T-helper 17 cell (primary cell): ENCODE measurements around the gene PDGFRB. TPM values are rescaled to one million over a fixed set of nuclear protein-coding genes. Genes with fewer than 3 reads are reported as not detected.

Source experiments
- ATAC-seq: fragments of 150-1000 bp; cut with Tn5 transposase; 2 replicates; pipeline ENCODE4 v1.10.0; 2021; ENCODE audit warnings: mild to moderate bottlenecking, moderate library complexity
- DNase-seq, 3 donors: peaks; one replicate each; pipeline versions ENCODE4 v3.0.0 to v3.0.0-alpha.2; 2020 to 2021
- H3K9me3 ChIP-seq: one replicate; pipeline ENCODE4 v1.7.0; 2013; ENCODE audit warnings: low read length, mild to moderate bottlenecking; ENCODE audit not compliant: control insufficient read depth, poor library complexity, severe bottlenecking
- H3K27ac Mint-ChIP-seq: one replicate; pipeline ENCODE4 v1.8.0; 2022; ENCODE audit warnings: mild to moderate bottlenecking, moderate library complexity, mixed read lengths
- H3K27me3 Mint-ChIP-seq: one replicate; pipeline ENCODE4 v1.8.0; 2022; ENCODE audit warnings: mixed read lengths
- H3K36me3 Mint-ChIP-seq: one replicate; pipeline ENCODE4 v1.8.0; 2022; ENCODE audit warnings: low read depth, mixed read lengths
- H3K4me1 Mint-ChIP-seq: one replicate; pipeline ENCODE4 v1.8.0; 2022; ENCODE audit warnings: mild to moderate bottlenecking, mixed read lengths
- H3K4me3 Mint-ChIP-seq: one replicate; pipeline ENCODE4 v1.8.0; 2022; ENCODE audit warnings: mild to moderate bottlenecking, moderate library complexity, mixed read lengths
- total RNA-seq, 4 donors: library from RNA in 2 of 4; stranded (reverse) in 2 of 4; gene quantifications; one replicate each; pipeline ENCODE4 v1.2.3 and lab custom pipeline; 2022 to 2026

The PDGFRB gene
- total RNA-seq, 2 donors from 2014 or later: 0.57 TPM; not detected in 1

DNA sequence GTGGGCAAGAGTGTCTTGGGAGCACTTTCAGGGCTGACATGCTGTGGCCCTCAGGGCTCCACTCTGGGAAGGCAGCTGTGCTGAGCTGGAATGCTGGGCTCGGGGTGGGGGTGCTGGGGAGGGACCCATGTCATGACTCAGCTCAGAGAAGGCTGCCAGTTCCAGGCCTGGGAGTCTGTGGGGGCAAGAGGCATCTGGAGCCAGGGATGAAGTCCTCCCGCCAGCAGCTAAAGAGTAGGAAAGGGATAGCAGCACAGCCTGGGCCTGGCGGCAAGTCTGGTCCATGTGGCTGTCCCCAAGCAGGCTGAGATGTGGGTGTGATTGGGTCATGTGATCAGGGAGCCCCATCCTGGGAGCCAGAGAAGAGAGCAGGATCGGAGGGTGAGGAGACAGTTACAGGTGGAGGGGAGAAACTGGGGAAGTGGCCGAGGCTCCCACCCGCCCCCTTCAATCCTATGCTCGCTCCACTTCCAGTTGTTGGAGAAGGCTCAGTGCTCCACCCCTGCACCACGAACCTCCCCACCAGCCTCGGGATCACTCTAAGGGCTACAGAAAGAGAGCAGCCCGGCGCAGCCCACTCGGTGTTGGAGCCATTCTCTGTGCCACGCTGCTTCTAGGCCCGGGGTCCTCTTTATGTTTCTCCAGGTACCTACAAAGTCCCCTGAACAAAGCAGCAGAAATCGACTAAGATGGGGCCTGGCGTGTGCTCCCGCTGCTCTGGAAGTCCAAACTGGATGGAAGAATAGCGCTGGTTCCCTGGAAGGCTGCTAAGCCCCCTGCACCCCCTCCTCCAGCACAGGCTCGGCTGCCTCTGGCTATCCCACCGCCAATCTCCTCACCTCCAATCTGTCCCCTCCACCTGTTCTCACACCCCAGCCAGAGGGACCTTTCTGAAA, 12.0 kb downstream of the PDGFRB start:
- Mint-ChIP-seq H3K27ac (no peak overlapping the region), H3K4me1 (peaks cover 4% of the 10 kb centered on the region)
- no peak for ATAC-seq

GRCh38 chr5:150142959-150143349, 12.7 kb downstream of the PDGFRB start:
- no peak for DNase-seq
- no peak overlapping the region for H3K27ac Mint-ChIP-seq

More for the DNA sequence above, 12.0 kb downstream of the PDGFRB start:
- H3K27me3 Mint-ChIP-seq: peaks cover 16% of the 10 kb centered on the region
- no peaks in the 10 kb centered on the region for H3K9me3 ChIP-seq
- no peak overlapping the region for H3K4me3 Mint-ChIP-seq
- DNase-seq: no peak
- peaks cover 2% of the 10 kb centered on the region for H3K36me3 Mint-ChIP-seq

DNA sequence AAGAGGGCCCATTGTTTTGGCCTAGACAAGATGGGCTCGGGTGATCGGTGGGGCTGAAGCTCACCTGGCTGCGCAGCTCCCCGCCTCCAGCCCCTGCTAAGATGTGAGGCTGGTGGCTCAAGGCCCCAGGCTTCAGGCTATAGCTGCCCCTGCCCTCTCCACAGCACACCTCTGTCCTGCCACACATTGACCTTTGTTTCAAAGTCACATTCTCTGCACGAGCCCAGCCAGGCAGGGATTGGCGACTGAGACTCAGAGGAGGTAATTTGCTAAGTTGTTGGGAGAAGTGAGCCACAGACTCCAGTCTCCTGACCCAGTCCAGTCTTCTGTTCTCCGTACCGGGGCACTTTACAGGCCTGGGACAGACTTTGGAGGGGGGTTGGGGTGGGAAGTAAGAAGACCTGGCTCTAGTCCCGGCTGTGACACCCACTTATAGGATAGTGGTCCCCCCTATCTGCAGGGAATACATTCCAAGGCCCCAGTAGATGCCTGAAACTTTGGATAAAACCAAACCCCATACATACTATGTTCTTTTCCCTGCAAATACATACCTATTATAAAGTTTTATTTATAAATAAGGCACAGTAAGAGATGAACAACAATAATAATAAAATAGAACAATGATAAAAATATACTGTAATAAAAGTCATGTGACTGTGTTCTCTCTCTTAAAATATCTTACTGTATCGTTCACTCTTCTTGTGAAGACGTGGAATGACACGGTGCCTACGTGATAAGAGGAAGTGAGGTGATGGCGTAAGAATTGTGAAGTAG, 13.3 kb downstream of the PDGFRB start:
- no peaks in the 10 kb centered on the region for H3K9me3 ChIP-seq
- DNase-seq (no peak), ATAC-seq (no peak)
- Mint-ChIP-seq H3K27ac (no peak overlapping the region), H3K4me1 (peaks cover 7% of the 10 kb centered on the region), H3K36me3 (peaks cover 2% of the 10 kb centered on the region), H3K4me3 (no peak overlapping the region), H3K27me3 (peaks cover 16% of the 10 kb centered on the region)

More at GRCh38 chr5:150142959-150143349, 12.7 kb downstream of the PDGFRB start:
- no peaks in the 10 kb centered on the region for H3K9me3 ChIP-seq
- no peak for ATAC-seq
- Mint-ChIP-seq H3K36me3 (peaks cover 2% of the 10 kb centered on the region), H3K4me3 (no peak overlapping the region), H3K27me3 (peaks cover 11% of the 10 kb centered on the region), H3K4me1 (peaks cover 4% of the 10 kb centered on the region)

- Mint-ChIP-seq H3K36me3 (peaks cover 2% of the 10 kb centered on the region), H3K4me3 (no peak overlapping the region), H3K27me3 (peaks cover 19% of the 10 kb centered on the region), H3K27ac (no peak overlapping the region), H3K4me1 (peaks cover 7% of the 10 kb centered on the region)
- DNase-seq (no peak), ATAC-seq (no peak)
- no peaks in the 10 kb centered on the region for H3K9me3 ChIP-seq
These were observed 14.0 kb downstream of the PDGFRB start for GRCh38 chr5:150141544-150142184.

DNA sequence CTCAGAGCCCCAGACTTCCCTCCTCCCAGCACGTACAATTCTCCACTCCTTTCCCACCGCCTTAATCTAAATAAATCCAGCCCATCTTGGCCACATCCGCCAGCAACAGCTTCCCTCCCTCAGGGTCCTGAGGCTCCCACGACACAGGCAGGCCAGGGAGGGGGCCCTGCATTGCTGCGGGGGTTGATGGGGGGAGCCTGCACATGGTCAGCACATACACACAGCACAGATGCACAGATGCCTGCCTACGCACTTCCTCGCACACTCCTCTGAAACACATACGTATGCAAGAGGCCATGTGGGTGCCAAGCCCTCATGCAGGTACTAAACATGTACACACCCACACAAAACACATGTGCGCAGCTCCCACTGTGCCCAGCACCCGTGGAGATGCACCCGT, 14.8 kb downstream of the PDGFRB start:
- DNase-seq: no peak
- H3K27ac Mint-ChIP-seq: no peak overlapping the region
- peaks cover 19% of the 10 kb centered on the region for H3K27me3 Mint-ChIP-seq
- ATAC-seq: no peak
- no peaks in the 10 kb centered on the region for H3K9me3 ChIP-seq
- H3K4me3 Mint-ChIP-seq: no peak overlapping the region
- H3K36me3 Mint-ChIP-seq: peaks cover 2% of the 10 kb centered on the region
- peaks cover 7% of the 10 kb centered on the region for H3K4me1 Mint-ChIP-seq

DNA sequence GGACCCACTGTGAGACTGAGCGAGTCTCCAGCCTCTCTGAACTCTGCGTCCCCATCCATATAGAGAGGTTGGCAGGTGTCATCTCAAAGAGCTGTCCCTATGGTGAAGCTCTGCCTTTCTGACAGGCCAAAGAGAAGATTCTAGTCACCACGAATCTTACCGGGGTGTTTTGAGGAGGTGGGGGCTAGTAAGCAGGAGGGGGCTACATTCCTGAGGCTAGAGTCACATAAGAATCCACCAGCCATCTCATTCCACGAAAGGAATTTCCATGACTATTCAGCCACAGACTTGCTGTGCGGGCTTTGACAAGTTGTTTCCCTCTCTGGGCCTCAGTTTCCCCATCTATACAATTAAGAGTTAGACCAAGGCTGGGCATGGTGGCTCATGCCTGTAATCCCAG, 16.3 kb downstream of the PDGFRB start:
- H3K4me3 Mint-ChIP-seq: no peak overlapping the region
- DNase-seq: no peak
- H3K4me1 Mint-ChIP-seq: peaks cover 7% of the 10 kb centered on the region
- ATAC-seq: no peak
- no peaks in the 10 kb centered on the region for H3K36me3 Mint-ChIP-seq
- no peak overlapping the region for H3K27ac Mint-ChIP-seq
- H3K27me3 Mint-ChIP-seq: peaks cover 28% of the 10 kb centered on the region
- no peaks in the 10 kb centered on the region for H3K9me3 ChIP-seq

- Mint-ChIP-seq H3K36me3 (no peaks in the 10 kb centered on the region), H3K4me3 (no peak overlapping the region), H3K27me3 (peaks cover 24% of the 10 kb centered on the region), H3K4me1 (peaks cover 7% of the 10 kb centered on the region), H3K27ac (no peak overlapping the region)
- H3K9me3 ChIP-seq: no peaks in the 10 kb centered on the region
- no peak for DNase-seq
- ATAC-seq: no peak
These were observed 16.9 kb downstream of the PDGFRB start for GRCh38 chr5:150138551-150139265.

- H3K9me3 ChIP-seq: no peaks in the 10 kb centered on the region
- no peak overlapping the region for H3K27ac Mint-ChIP-seq
- ATAC-seq: no peak
- no peak for DNase-seq
- no peaks in the 10 kb centered on the region for H3K36me3 Mint-ChIP-seq
- peaks cover 24% of the 10 kb centered on the region for H3K27me3 Mint-ChIP-seq
- H3K4me1 Mint-ChIP-seq: peaks cover 6% of the 10 kb centered on the region
- H3K4me3 Mint-ChIP-seq: no peak overlapping the region
These were observed 17.6 kb downstream of the PDGFRB start for GRCh38 chr5:150137997-150138396.

DNA sequence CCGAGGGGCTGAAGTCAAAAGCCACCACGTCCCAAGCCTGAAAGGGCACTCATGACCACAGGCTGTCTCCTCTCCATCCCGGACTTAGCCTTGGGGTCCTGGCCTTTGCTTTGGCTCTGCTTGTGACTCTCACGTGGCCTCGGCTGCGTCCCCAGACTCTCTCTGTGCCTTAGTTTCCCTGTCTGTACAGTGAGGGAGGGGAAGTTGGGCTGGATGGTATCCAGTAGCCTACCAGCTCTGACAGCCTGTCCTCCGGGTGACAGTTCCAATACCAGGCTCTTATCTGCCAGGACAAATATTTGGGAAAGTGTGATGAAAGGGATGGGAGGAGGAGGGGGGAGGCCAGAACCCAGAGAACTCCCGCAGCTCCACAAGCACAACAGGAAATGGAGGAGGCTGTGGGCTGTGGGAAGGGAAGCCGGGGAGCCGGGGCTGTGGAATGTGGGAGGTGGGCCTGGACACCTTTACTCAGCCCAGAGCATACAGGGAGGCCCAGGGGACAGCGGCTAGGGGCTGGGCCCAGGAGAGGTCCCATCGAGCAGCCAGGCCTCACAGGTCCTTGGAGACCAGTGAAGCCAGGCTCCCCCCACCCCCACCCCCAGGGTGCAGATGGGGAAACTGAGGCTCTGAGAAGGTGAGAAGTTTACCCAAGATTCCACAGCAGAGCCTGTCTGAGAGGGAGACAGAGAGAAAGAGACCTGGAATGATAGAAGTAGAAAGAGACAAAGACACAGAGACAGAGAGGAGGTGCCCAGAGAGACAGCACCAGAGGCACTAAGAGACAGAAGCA, 18.3 kb downstream of the PDGFRB start:
- Mint-ChIP-seq H3K36me3 (no peaks in the 10 kb centered on the region), H3K4me1 (peaks cover 3% of the 10 kb centered on the region), H3K4me3 (no peak overlapping the region), H3K27ac (no peak overlapping the region), H3K27me3 (peaks cover 24% of the 10 kb centered on the region)
- no peak for ATAC-seq
- H3K9me3 ChIP-seq: no peaks in the 10 kb centered on the region
- no peak for DNase-seq

DNA sequence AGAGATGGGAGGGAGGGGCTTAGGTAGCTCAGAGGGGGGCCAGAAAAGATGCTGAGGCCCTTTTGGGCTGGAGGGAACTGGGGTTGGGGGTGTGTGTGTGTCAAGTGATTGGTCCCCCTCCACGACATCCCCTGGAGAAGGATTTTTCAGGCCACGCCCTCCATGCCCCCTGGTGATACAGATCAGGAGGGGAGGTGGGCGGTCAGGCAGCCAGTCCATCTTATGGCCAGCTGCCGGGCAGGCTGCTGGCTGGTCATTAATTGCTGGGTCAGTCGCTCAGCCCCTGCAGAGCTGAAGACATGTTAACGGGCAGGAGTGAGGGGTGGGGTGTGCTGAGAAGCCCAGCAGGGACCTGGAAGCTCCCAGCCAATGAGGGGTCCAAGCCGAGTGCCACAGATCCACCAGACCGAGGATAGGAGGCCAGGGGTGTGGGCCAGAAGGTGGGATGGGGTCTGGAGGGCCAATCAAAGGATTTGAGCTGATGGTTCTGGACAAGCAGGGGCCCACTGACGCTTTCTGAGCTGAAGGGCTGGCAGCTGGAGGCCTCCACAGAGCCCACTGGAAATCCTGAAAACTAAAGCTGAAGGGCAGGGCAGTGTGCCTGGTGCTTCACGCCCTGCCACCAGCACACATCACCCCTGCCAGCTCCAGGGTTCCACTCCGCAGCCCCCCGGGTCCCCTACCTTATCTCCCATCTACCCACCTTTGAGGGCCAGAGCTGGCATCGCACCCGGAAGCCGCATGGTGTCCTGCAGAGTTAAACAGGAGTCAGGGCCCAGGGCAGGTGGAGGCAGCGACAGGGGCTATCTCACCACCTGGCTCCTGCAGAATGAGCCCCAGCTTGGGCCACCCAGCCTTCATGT, 19.1 kb downstream of the PDGFRB start:
- ATAC-seq: no peak
- peaks cover 3% of the 10 kb centered on the region for H3K4me1 Mint-ChIP-seq
- H3K36me3 Mint-ChIP-seq: no peaks in the 10 kb centered on the region
- DNase-seq: no peak
- peaks cover 24% of the 10 kb centered on the region for H3K27me3 Mint-ChIP-seq
- no peaks in the 10 kb centered on the region for H3K9me3 ChIP-seq
- H3K4me3 Mint-ChIP-seq: no peak overlapping the region
- H3K27ac Mint-ChIP-seq: no peak overlapping the region

GRCh38 chr5:150135557-150136304, 19.9 kb downstream of the PDGFRB start:
- Mint-ChIP-seq H3K4me3 (no peak overlapping the region), H3K27me3 (peaks cover 18% of the 10 kb centered on the region), H3K36me3 (no peaks in the 10 kb centered on the region), H3K4me1 (peaks cover 5% of the 10 kb centered on the region), H3K27ac (no peak overlapping the region)
- no peak for ATAC-seq
- DNase-seq: no peak
- H3K9me3 ChIP-seq: no peaks in the 10 kb centered on the region
